ENCODE results near the gene TIAM1.

DNA sequence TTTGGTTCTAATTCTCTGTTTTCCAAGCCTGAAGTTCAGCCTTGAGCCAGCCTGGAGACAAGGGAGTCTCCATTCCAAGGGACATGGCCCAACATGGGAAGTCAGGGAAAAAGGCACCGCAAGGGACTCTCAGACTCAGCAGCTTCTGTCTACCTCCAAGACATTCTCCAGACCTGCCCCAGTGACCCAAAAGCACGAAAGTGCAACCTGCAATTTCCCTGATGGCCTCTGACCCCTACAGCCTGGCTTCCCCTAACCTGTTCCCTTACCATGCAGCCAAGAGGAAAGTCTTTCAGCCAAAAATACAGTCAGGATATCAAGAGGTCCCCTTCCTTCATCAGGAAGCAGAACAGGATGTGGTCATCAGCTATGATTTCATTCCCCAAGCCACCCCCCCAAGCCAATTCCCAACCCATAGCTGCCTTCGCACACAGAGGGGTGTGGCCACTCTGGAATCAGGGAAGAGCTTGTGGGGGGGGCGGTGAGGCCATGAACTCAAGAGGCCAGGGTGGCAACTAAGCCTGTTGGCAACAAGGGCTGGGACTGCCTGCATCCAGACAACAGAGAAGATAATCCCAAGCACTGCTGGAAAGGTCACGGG is 59.2 kb downstream of the TIAM1 start:
- TF ChIP-seq CTCF (IDR thresholded peaks at IDR 0.05), result no peak
- TF ChIP-seq EP300 (IDR thresholded peaks at IDR 0.05), result no peak
- no peak for TF ChIP-seq POLR2A (IDR thresholded peaks at IDR 0.05; ENCODE audit: low read depth)
- TF ChIP-seq POLR2AphosphoS5 (IDR thresholded peaks at IDR 0.05), result no peak

Data from esophagus muscularis mucosa (tissue), 4 donors.